GM19455 (cell line): ENCODE results near the gene ANXA5.

Source experiments
- ATAC-seq: cut with Tn5 transposase; IDR thresholded peaks from one replicate; pipeline ENCODE4 v1.9.1; 2021; ENCODE audit not compliant: unreplicated experiment

Gene ANXA5

GRCh38 chr4:121650741-121651140, 46.0 kb downstream of the ANXA5 start:
- no peak for ATAC-seq

GRCh38 chr4:121648516-121648915, 48.3 kb downstream of the ANXA5 start:
- no peak for ATAC-seq

GRCh38 chr4:121642876-121643585, 53.7 kb downstream of the ANXA5 start:
- ATAC-seq: no peak

GRCh38 chr4:121642292-121642691, 54.5 kb downstream of the ANXA5 start:
- ATAC-seq: no peak

GRCh38 chr4:121633653-121634052, 63.1 kb downstream of the ANXA5 start:
- ATAC-seq: no peak

- ATAC-seq: no peak
Measured at GRCh38 chr4:121632636-121633035, 64.1 kb downstream of the ANXA5 start.
